Heart left ventricle (tissue), 13 donors: Measurements from ENCODE around the gene TTR.

Experiments used
- CTCF ChIP-seq, 12 donors: fragments of 200-600 bp; sonication (generic) in 4 of 12; IDR thresholded peaks; one replicate each; pipeline versions ENCODE4 v1.5.0 to v1.8.0; 2018 to 2022; ENCODE audit warnings: antibody characterized with exemption in 12 of 12, mild to moderate bottlenecking in 5 of 12
- POLR2A ChIP-seq, 2 donors: fragments of 450-650 bp; IDR thresholded peaks; one replicate each; pipeline ENCODE4 v1.6.1; 2017; ENCODE audit warnings: antibody characterized with exemption in 2 of 2, mild to moderate bottlenecking in 2 of 2, moderate library complexity in 2 of 2
- donor health status: ischemic (EF 13 %, LVEDD 7.1; RV severe dilation, severe dysfunction).
- donor health status: DM: no; HTN: yes; CAD: no.
- donor health status: DM: no; HTN: no; CAD: no.
- donor health status: ischemic (EF 25% LVEDD 6.9; RV normal size, moderate dysfunction).
- donor health status: ischemic (EF 25% LVEDD 5.7; RV mildly dilated, moderate dysfunction).
- donor health status: ischemic (EF 35%, LVEDD 5.7; RV mildly dilated, moderate dysfunction).
- donor health status: nonischemic (EF 11% LVEDD 7.7; RV severe dilation, severe dysfunction).
- donor health status: DM: yes; HTN: yes; CAD: no.
- donor health status: PGD.
- donor health status: ischemic (EF 29% LVEDD 5.4; RV normal size, mild dysfunction).
- donor health status: nonischemic (EF 23%, LVEDD 6.1; RV moderate dilation, normal function).

GRCh38 chr18:31572368-31572767, 19.3 kb upstream of the TTR start:
- TF ChIP-seq CTCF (IDR thresholded peaks at IDR 0.05) (no peak), POLR2A (IDR thresholded peaks at IDR 0.05) (no peak)
